ENCODE measurements around the gene ZNF592. TPM values are rescaled to one million over a fixed set of nuclear protein-coding genes. Genes with fewer than 3 reads are reported as not detected.

Gene ZNF592
- total RNA-seq, 1 experiment from 2014 or later = 34.6 TPM

DNA sequence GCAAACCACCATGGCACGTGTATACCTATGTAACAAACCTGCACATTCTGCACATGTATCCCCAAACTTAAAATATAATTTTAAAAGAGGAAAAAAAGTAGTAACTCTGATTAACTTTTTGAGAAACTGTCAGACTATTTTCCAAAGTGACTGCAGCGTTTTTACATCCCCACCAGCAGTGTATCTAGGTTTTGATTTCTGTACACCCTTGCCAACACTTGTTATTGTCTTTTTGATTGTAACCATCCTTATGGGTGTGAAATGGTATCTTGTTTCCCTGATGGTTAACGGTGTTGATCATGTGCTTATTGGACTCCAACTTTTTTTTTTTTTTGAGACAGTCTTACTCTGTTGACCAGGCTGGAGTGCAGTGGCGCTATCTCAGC, 45.8 kb downstream of the ZNF592 start:
- H2BK12ac ChIP-seq (ENCODE audit: insufficient read length, low read depth, low read length) = no peak overlapping the region
- H3K4me1 Mint-ChIP-seq = peaks cover 5 to 6% of the 10 kb centered on the region in 2 experiments
- no peak overlapping the region for H4K5ac ChIP-seq (ENCODE audit: insufficient read length, low read depth, low read length)
- no CpG with 5 or more reads among the region's 4 CpGs for WGBS (ENCODE audit: extremely low coverage, insufficient read length, low lambda C conversion rate)
- no peak overlapping the region for H3K14ac ChIP-seq (ENCODE audit: insufficient read depth, low read length)
- H3K4me3 Mint-ChIP-seq = no peak overlapping the region
- H3K4me1 ChIP-seq (ENCODE audit: insufficient read depth, low read length) = no peaks in the 10 kb centered on the region
- no peak overlapping the region for H2AFZ ChIP-seq (ENCODE audit: low read length)
- no peak overlapping the region for H4K8ac ChIP-seq (replicated peaks; ENCODE audit: insufficient read length, low read depth, low read length)
- no peaks in the 10 kb centered on the region for H3K23me2 ChIP-seq (ENCODE audit: insufficient read length, low read depth, low read length, poor library complexity, severe bottlenecking)
- H3K79me1 ChIP-seq (ENCODE audit: insufficient read depth, low read depth, low read length, poor library complexity, severe bottlenecking) = peaks cover 5% of the 10 kb centered on the region
- H3K9me3 Mint-ChIP-seq = no peaks in the 10 kb centered on the region
- H3K36me3 Mint-ChIP-seq (ENCODE audit: insufficient read depth in 1 of 3, low read depth in 3 of 3) = peaks cover 7 to 52% (median 29%) of the 10 kb centered on the region in 3 experiments; a peak in 6 of 7 replicates
- no peak overlapping the region for H3K4me2 ChIP-seq (ENCODE audit: insufficient read depth, insufficient read length, low read length)
- no peak overlapping the region for H3K9ac ChIP-seq (ENCODE audit: extremely low read depth, insufficient read length, low read length)
- no peak overlapping the region for H2BK5ac ChIP-seq (ENCODE audit: insufficient read length, low read length)
- no peak overlapping the region for H2BK20ac ChIP-seq (ENCODE audit: low read depth, low read length, poor library complexity, severe bottlenecking)
- H2BK120ac ChIP-seq (ENCODE audit: low read depth, low read length, poor library complexity, severe bottlenecking) = no peak overlapping the region
- H4K20me1 ChIP-seq (ENCODE audit: control insufficient read depth, insufficient read depth, insufficient read length) = no peaks in the 10 kb centered on the region
- H2BK15ac ChIP-seq (ENCODE audit: low read depth, low read length) = no peak overlapping the region
- H4K91ac ChIP-seq (ENCODE audit: insufficient read length, low read depth, low read length) = no peak overlapping the region
- no peak overlapping the region for H3K56ac ChIP-seq (ENCODE audit: insufficient read length, low read depth, low read length)
- no peak for DNase-seq
- H3K27me3 ChIP-seq (ENCODE audit: insufficient read depth, low read length) = no peaks in the 10 kb centered on the region
- no peaks in the 10 kb centered on the region for H3K79me2 ChIP-seq (ENCODE audit: insufficient read depth, low read length)
- no peak overlapping the region for H3K27ac Mint-ChIP-seq
- no peak overlapping the region for H3K18ac ChIP-seq (ENCODE audit: insufficient read length, low read depth, low read length)
- no peak for TF ChIP-seq CTCF (conservative IDR thresholded peaks at IDR 0.05)
- no peaks in the 10 kb centered on the region for H3K9me3 ChIP-seq (ENCODE audit: control insufficient read depth, low read depth, low read length)
- no peak overlapping the region for H3K4ac ChIP-seq (ENCODE audit: low read depth, low read length)
- H2AK5ac ChIP-seq (ENCODE audit: insufficient read length, low read length) = no peak overlapping the region
- no peaks in the 10 kb centered on the region for H3K27me3 Mint-ChIP-seq (ENCODE audit: low read depth)
- no peak overlapping the region for H3T11ph ChIP-seq (ENCODE audit: low read length)
- H3K23ac ChIP-seq (ENCODE audit: insufficient read length, low read depth, low read length) = no peak overlapping the region
- H3K27ac ChIP-seq (ENCODE audit: insufficient read length, low read depth, low read length) = no peak overlapping the region

All from H9 (cell line).